Right cardiac atrium (tissue), 5 donors: ENCODE measurements around the gene SMIM5. TPM values are rescaled to one million over a fixed set of nuclear protein-coding genes. Genes with fewer than 3 reads are reported as not detected.

Experiments
- ATAC-seq, 2 donors: fragments of 200-7000 bp; cut with Tn5 transposase; one replicate each; pipeline versions ENCODE4 v1.8.0 to v1.9.1; 2020; ENCODE audit warnings: moderate library complexity in 2 of 2, mild to moderate bottlenecking in 1 of 2
- DNase-seq, 3 donors: peaks; one replicate each; pipeline ENCODE4 v3.0.0-alpha.2; 2020
- H3K27ac ChIP-seq: one replicate; pipeline ENCODE4 v1.5.1; 2013; ENCODE audit warnings: mild to moderate bottlenecking, low read length, control low read depth, moderate library complexity
- H3K27me3 ChIP-seq: one replicate; pipeline ENCODE4 v1.6.1; 2013; ENCODE audit not compliant: control insufficient read depth, insufficient read depth
- H3K4me1 ChIP-seq: one replicate; pipeline ENCODE4 v1.6.1; 2013; ENCODE audit warnings: low read length; ENCODE audit not compliant: control insufficient read depth, insufficient read depth
- H3K4me3 ChIP-seq: one replicate; pipeline ENCODE4 v1.5.1; 2013; ENCODE audit warnings: low read length, control low read depth
- H3K9me3 ChIP-seq: one replicate; pipeline ENCODE4 v1.6.1; 2013; ENCODE audit warnings: low read length; ENCODE audit not compliant: control insufficient read depth
- WGBS: extraction: QIAGEN DNeasy Blood & Tissue Kit; methylation state at CpG from one replicate; pipeline ENCODE4 v1.1.7; 2013; 5-methylcytosine and 5-hydroxymethylcytosine counted together
- intact Hi-C, 4 donors: fragments of 100-400 bp; cut with DNase I; formaldehyde crosslinking; loops; one replicate each; pipeline versions ENCODE4 v1.11.0 to v1.14.0; 2022 to 2023
- polyA plus RNA-seq: library from polyadenylated mRNA; stranded (reverse); fragments of 200-250 nt; gene quantifications from one replicate; pipeline ENCODE4 v1.2.3, GENCODE V29; 2013
- total RNA-seq, 4 donors: library from RNA; stranded (reverse); fragmentation: NEBNext Ultra II Directional; extraction: Animal tissue kit (Norgen Biotek cat#: 25700); gene quantifications; one replicate each; pipeline ENCODE4 v1.2.1, GENCODE V29; 2021
- donor health status: healthy with polysubstance abuse.
- donor health status: DM: no; HTN: yes; CAD: no.
- donor health status: DM: no; HTN: no; CAD: no.
- donor health status: DM: no; HTN: yes; CAD: no; lungs with severe emphysema.
- donor health status: DM: yes; HTN: yes; CAD: no.

SMIM5 gene
- total and polyA plus RNA-seq, 5 donors = 6.9 to 13.5 (median 10.7) TPM

- ATAC-seq (peak; percentile 12), DNase-seq (peak; percentile 10 to 65 (median 58))
- intact Hi-C loops = no loop called here
- no peak overlapping the region for H3K4me3 ChIP-seq
- H3K27me3 ChIP-seq = no peaks in the 10 kb centered on the region
- H3K27ac ChIP-seq = no peak overlapping the region
- H3K4me1 ChIP-seq = no peaks in the 10 kb centered on the region
- 84% methylated on average over 15 of the region's 15 CpGs for WGBS
- H3K9me3 ChIP-seq = no peaks in the 10 kb centered on the region
Measured at GRCh38 chr17:75625813-75626486, 7.3 kb upstream of the SMIM5 start.

GRCh38 chr17:75626496-75627038, 6.7 kb upstream of the SMIM5 start:
- Histone ChIP-seq H3K27me3 (no peaks in the 10 kb centered on the region), H3K27ac (no peak overlapping the region), H3K4me1 (no peaks in the 10 kb centered on the region), H3K4me3 (no peak overlapping the region), H3K9me3 (no peaks in the 10 kb centered on the region)
- ATAC-seq = no peak
- 75% methylated on average over 11 of the region's 11 CpGs for WGBS
- DNase-seq = peak in 2 of 3 donors; percentile 20 to 44
- intact Hi-C loops = no loop called here

DNA sequence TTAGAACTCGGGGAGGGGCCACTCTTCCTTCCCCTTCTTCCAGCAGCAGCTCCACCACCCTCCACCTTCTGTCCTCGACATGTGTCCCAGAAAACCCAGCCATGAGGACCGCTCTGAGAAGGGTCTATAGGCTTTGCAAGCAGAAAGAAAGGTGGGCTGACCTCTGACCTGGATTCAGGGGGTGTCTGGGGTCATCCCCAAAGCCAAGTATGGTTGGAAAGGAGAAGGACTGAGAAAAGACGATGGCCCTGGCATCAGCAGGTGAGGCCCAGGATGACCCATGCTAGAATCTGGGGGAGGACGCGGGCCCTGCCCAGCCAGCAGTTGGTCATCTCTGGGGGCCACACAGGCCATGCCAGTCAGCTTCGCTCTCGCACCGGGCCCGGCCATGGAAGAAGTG, 6.1 kb upstream of the SMIM5 start:
- intact Hi-C loops = no loop called here
- Histone ChIP-seq H3K9me3 (no peaks in the 10 kb centered on the region), H3K27me3 (no peaks in the 10 kb centered on the region), H3K4me3 (no peak overlapping the region), H3K4me1 (no peaks in the 10 kb centered on the region), H3K27ac (no peak overlapping the region)
- peak; percentile 11 to 49 (median 26) for DNase-seq
- no peak for ATAC-seq
- 93% methylated on average over 10 of the region's 10 CpGs for WGBS

- Histone ChIP-seq H3K4me1 (peaks cover 3% of the 10 kb centered on the region), H3K27ac (no peak overlapping the region), H3K9me3 (no peaks in the 10 kb centered on the region), H3K4me3 (no peak overlapping the region), H3K27me3 (no peaks in the 10 kb centered on the region)
- DNase-seq (peak in 2 of 3 donors; percentile 41 to 58), ATAC-seq (no peak)
- 87% methylated on average over 6 of the region's 6 CpGs for WGBS
- intact Hi-C loops = no loop called here
Measured at GRCh38 chr17:75628425-75628824, 4.8 kb upstream of the SMIM5 start.

- no peak overlapping the region for H3K4me3 ChIP-seq
- 69% methylated on average over 14 of the region's 14 CpGs for WGBS
- ATAC-seq (no peak), DNase-seq (peak in 1 of 3 donors; percentile 52)
- intact Hi-C loops = no loop called here
- H3K27ac ChIP-seq = no peak overlapping the region
- H3K9me3 ChIP-seq = no peaks in the 10 kb centered on the region
- peaks cover 8% of the 10 kb centered on the region for H3K4me1 ChIP-seq
- H3K27me3 ChIP-seq = no peaks in the 10 kb centered on the region
Measured at GRCh38 chr17:75629157-75629556, 4.1 kb upstream of the SMIM5 start.

GRCh38 chr17:75630071-75630917, 2.9 kb upstream of the SMIM5 start:
- intact Hi-C loops = loop anchor here in 2 of 4 donors (5.0 kb wide), 2 partner anchors 117 to 122 kb away; no protein-coding TSS in a partner anchor
- 84% methylated on average over 26 of the region's 26 CpGs for WGBS
- Histone ChIP-seq H3K4me1 (peaks cover 9% of the 10 kb centered on the region), H3K27me3 (no peaks in the 10 kb centered on the region), H3K27ac (no peak overlapping the region), H3K9me3 (no peaks in the 10 kb centered on the region), H3K4me3 (no peak overlapping the region)
- no peak for ATAC-seq
- DNase-seq = peak in 1 of 3 donors; percentile 62

DNA sequence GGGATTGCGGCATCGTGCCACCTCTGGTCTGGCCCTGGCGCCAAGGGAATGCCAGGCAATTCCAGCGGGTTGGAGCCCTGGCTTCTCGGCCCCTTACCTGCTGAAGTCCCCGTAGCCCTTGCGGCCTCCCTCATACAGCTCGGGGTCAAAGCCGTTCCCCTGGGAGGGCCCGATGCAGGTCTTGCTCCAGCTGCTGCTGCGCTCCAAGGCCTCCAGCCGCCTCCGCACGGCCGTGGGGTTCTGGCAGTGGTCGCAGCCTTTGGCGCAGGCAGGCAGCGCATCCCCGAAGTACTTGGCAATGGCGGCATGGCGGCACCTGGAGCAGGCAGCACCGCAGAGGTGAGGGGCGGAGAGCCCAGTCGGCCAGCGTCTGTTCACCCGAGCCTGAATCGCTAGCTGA, 1.9 kb upstream of the SMIM5 start:
- WGBS = 93% methylated on average over 27 of the region's 27 CpGs
- intact Hi-C loops = loop anchor here in 2 of 4 donors (5.0 kb wide), 2 partner anchors 116 to 121 kb away; no protein-coding TSS in a partner anchor

GRCh38 chr17:75632428-75632827, 806 bp upstream of the SMIM5 start:
- intact Hi-C loops = loop anchor here in 2 of 4 donors (5.0 kb wide), 2 partner anchors 115 to 120 kb away; no protein-coding TSS in a partner anchor
- Histone ChIP-seq H3K27ac (no peak overlapping the region), H3K9me3 (no peaks in the 10 kb centered on the region), H3K4me3 (no peak overlapping the region), H3K4me1 (peaks cover 9% of the 10 kb centered on the region), H3K27me3 (no peaks in the 10 kb centered on the region)
- peak in 1 of 3 donors; percentile 37 for DNase-seq
- ATAC-seq = no peak
- WGBS = 75% methylated on average over 12 of the region's 12 CpGs

More for the DNA sequence above, 1.9 kb upstream of the SMIM5 start:
- Histone ChIP-seq H3K9me3 (no peaks in the 10 kb centered on the region), H3K27me3 (no peaks in the 10 kb centered on the region), H3K4me3 (no peak overlapping the region), H3K27ac (no peak overlapping the region), H3K4me1 (peaks cover 9% of the 10 kb centered on the region)
- DNase-seq (peak in 1 of 3 donors; percentile 68), ATAC-seq (no peak)

DNA sequence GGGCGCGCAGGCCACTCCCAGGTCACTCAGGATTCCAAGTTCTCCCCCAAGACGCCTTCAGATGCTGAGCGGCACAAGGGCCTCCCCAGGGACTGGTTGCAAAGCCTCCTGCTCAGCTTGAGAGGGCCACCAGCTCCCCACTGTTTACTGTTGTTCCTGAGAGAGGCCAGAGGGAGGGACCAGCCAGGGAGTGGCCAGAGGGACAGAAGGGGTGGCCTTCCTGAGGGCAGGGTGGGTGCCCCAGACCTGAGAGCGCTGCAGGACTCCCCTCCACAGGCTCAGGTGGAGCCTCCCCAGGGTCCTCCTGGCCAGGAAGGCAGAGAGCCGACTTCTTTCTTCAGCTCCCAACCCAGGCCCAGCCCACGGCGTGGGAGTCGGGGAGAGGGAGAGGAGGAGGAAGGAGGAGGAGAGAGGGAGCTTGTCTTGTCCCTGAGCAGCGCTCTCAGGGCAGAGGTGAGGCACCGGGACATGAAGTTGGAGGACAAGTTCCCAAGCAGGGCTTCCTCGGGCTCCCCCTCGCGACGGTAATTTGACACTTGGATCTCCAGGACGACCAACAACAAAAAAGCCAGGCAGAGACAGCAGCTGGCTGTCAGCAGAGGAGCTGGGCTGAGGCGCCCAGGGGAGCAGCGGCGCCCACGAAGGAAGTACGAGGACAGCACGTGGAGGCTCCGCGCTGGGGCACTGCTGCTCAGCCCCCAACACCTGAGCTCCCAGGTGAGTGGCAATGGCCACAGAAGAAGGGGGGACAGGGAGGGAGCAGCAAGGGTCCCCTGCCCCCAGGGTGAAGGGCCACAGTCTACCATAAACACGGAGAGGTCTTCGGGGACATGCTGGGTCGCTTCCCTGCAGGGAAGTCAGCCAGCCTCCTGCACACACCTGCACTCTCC, 497 bp downstream of the SMIM5 start:
- WGBS = 8% methylated on average over 27 of the region's 27 CpGs

DNA sequence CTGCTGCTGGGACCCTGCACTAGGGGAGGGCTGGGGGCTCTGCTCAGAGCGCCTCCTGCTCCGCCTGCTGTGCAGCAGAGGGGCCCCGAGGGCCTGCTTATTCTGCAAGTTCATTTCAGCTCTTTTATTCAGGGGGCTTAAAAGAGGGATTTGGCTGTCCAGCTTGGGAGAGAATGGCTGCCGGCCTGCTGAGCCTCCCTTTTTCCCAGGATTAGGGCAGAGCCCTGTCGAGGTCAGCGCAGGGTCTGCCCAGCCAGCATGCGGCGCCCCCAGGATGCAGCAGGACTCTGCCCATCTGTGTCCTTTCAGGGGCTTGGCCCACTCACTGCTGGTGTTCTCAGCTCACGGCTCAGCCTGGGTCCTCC, 1.1 kb downstream of the SMIM5 start:
- H3K9me3 ChIP-seq = no peaks in the 10 kb centered on the region
- H3K27ac ChIP-seq = peak overlapping the region; percentile 75
- H3K4me3 ChIP-seq = no peak overlapping the region
- ATAC-seq (no peak), DNase-seq (peak in 1 of 3 donors; percentile 55)
- H3K4me1 ChIP-seq = peaks cover 9% of the 10 kb centered on the region
- WGBS = 78% methylated on average over 9 of the region's 9 CpGs
- no peaks in the 10 kb centered on the region for H3K27me3 ChIP-seq
- intact Hi-C loops = loop anchor here in 2 of 4 donors (5.0 kb wide), 2 partner anchors 113 to 118 kb away; no protein-coding TSS in a partner anchor

More for the DNA sequence above, 497 bp downstream of the SMIM5 start:
- Histone ChIP-seq H3K27ac (peak overlapping the region; percentile 78), H3K4me1 (peaks cover 9% of the 10 kb centered on the region), H3K9me3 (no peaks in the 10 kb centered on the region), H3K4me3 (no peak overlapping the region), H3K27me3 (no peaks in the 10 kb centered on the region)
- DNase-seq (peak; percentile 90 to 96 (median 93)), ATAC-seq (peak; percentile 63 to 67)
- intact Hi-C loops = loop anchor here in 2 of 4 donors (5.0 kb wide), 2 partner anchors 114 to 119 kb away; no protein-coding TSS in a partner anchor
